CD4-positive, alpha-beta T cell (primary cell): ENCODE data around the gene DDX1. TPM values are rescaled to one million over a fixed set of nuclear protein-coding genes. Genes with fewer than 3 reads are reported as not detected.

Experiments used
- ATAC-seq: fragments of 200-7000 bp; cut with Tn5 transposase; one replicate; pipeline ENCODE4 v1.10.0; 2022; ENCODE audit warnings: mild to moderate bottlenecking; ENCODE audit not compliant: poor library complexity
- CTCF ChIA-PET: fragments of 350-600 bp; sonication (Branson Sonifier 250); formaldehyde crosslinking; loops from one replicate; lab custom pipeline; 2021; ENCODE audit warnings: antibody characterized with exemption, inconsistent platforms; lab: Charles Lee
- POLR2A ChIA-PET: fragments of 350-600 bp; sonication (Branson Sonifier 250); formaldehyde crosslinking; loops from one replicate; lab custom pipeline; 2021; ENCODE audit warnings: antibody characterized with exemption, inconsistent platforms; lab: Charles Lee
- DNase-seq, 14 experiments: peaks; one replicate each; pipeline ENCODE4 v3.0.0-alpha.2; 2013 to 2020; ENCODE audit warnings: mixed read lengths in 2 of 14
- H3K27ac ChIP-seq, 2 donors: one replicate each; pipeline versions ENCODE4 v1.5.1 to v1.7.0; 2013; ENCODE audit warnings: low read length in 2 of 2, low read depth in 1 of 2, mild to moderate bottlenecking in 1 of 2
- H3K27me3 ChIP-seq, 2 experiments: 1 replicate in 1 of 2; 2 replicates in 1 of 2; pipeline versions ENCODE4 v1.6.1 to v1.7.0; 2013; ENCODE audit warnings: low read length in 2 of 2, control low read depth in 1 of 2, mild to moderate bottlenecking in 1 of 2, moderate library complexity in 1 of 2; ENCODE audit not compliant: insufficient read depth in 2 of 2, control insufficient read depth in 1 of 2
- H3K36me3 ChIP-seq: one replicate; pipeline ENCODE4 v1.6.1; 2013; ENCODE audit warnings: low read length, control low read depth; ENCODE audit not compliant: insufficient read depth
- H3K4me1 ChIP-seq: one replicate; pipeline ENCODE4 v1.6.1; 2013; ENCODE audit warnings: low read length, control low read depth; ENCODE audit not compliant: insufficient read depth
- H3K4me3 ChIP-seq: one replicate; pipeline ENCODE4 v1.5.1; 2013; ENCODE audit warnings: mild to moderate bottlenecking, low read length, moderate library complexity
- H3K9me3 ChIP-seq, 2 experiments: 1 replicate in 1 of 2; 2 replicates in 1 of 2; pipeline versions ENCODE4 v1.6.1 to v1.7.0; 2013; ENCODE audit warnings: low read length in 2 of 2, mild to moderate bottlenecking in 2 of 2, control low read depth in 1 of 2, moderate library complexity in 1 of 2; ENCODE audit not compliant: control insufficient read depth in 1 of 2, insufficient read depth in 1 of 2
- H3K27ac Mint-ChIP-seq: one replicate; pipeline ENCODE4 v1.8.0; 2020; ENCODE audit warnings: mixed read lengths
- H3K27me3 Mint-ChIP-seq: one replicate; pipeline ENCODE4 v1.8.0; 2021; ENCODE audit warnings: mixed read lengths
- H3K36me3 Mint-ChIP-seq: one replicate; pipeline ENCODE4 v1.8.0; 2021; ENCODE audit warnings: low read depth, mixed read lengths
- H3K4me1 Mint-ChIP-seq: one replicate; pipeline ENCODE4 v1.8.0; 2021; ENCODE audit warnings: low read depth, mixed read lengths
- H3K4me3 Mint-ChIP-seq: one replicate; pipeline ENCODE4 v1.8.0; 2020; ENCODE audit warnings: mild to moderate bottlenecking, mixed read lengths
- H3K9me3 Mint-ChIP-seq: one replicate; pipeline ENCODE4 v1.8.0; 2020; ENCODE audit warnings: mixed read lengths
- CTCF ChIP-seq: fragments of 200-600 bp; IDR thresholded peaks from one replicate; pipeline ENCODE4 v1.8.0; 2022; ENCODE audit warnings: antibody characterized with exemption, mild to moderate bottlenecking
- intact Hi-C, 2 experiments: fragments of 100-400 bp; cut with DNase I in 1 of 2; cut with micrococcal nuclease in 1 of 2; formaldehyde crosslinking; loops; one replicate each; pipeline versions ENCODE4 v1.15.1 to v1.9.0; 2023 to 2025; cut with DNase I, micrococcal nuclease
- total RNA-seq, 174 experiments: library from RNA in 2 of 174; stranded (reverse) in 2 of 174; gene quantifications; one replicate each; pipeline ENCODE4 v1.2.3 and lab custom pipeline; 2021 to 2026

The DDX1 gene
- total RNA-seq, 2 experiments from 2014 or later: 48.8 to 50.1 TPM

- Histone ChIP-seq H3K9me3 (no peaks in the 10 kb centered on the region), H3K4me3 (no peak overlapping the region), H3K27me3 (no peaks in the 10 kb centered on the region), H3K27ac (no peak overlapping the region), H3K36me3 (peaks cover 50% of the 10 kb centered on the region), H3K4me1 (no peaks in the 10 kb centered on the region)
- peaks cover 7% of the 10 kb centered on the region for H3K4me1 Mint-ChIP-seq
- POLR2A ChIA-PET: no interaction called here
- no peak overlapping the region for H3K27ac Mint-ChIP-seq
- no peak for TF ChIP-seq CTCF
- intact Hi-C loops: loop anchor here in 1 of 2 experiments (5.0 to 10.0 kb wide), 2 partner anchors 310 to 647 kb away; partner anchors contain the start of gene MYCN
- no peak overlapping the region for H3K4me3 Mint-ChIP-seq
- H3K9me3 Mint-ChIP-seq: no peaks in the 10 kb centered on the region
- H3K36me3 Mint-ChIP-seq: peaks cover 73% of the 10 kb centered on the region
- ATAC-seq (no peak), DNase-seq (no peak)
- CTCF ChIA-PET: no interaction called here
- no peaks in the 10 kb centered on the region for H3K27me3 Mint-ChIP-seq
Measured at GRCh38 chr2:15634846-15635490, 43.3 kb downstream of the DDX1 start.

GRCh38 chr2:15636972-15637785 is 45.5 kb downstream of the DDX1 start:
- no peak overlapping the region for H3K27ac ChIP-seq
- H3K27ac Mint-ChIP-seq: peak overlapping the region; percentile 49
- POLR2A ChIA-PET: interaction anchor here (0.6 kb wide), 1 partner anchor 405 kb away, joined by 3 read pairs; no protein-coding TSS in a partner anchor
- H3K4me3 Mint-ChIP-seq: no peak overlapping the region
- peaks cover 0 to under 1% of the 10 kb centered on the region in 2 experiments for H3K9me3 ChIP-seq
- no peaks in the 10 kb centered on the region for H3K27me3 Mint-ChIP-seq
- DNase-seq (peak; percentile 27 to 74 (median 47)), ATAC-seq (peak; percentile 80)
- H3K4me3 ChIP-seq: no peak overlapping the region
- peaks cover 7% of the 10 kb centered on the region for H3K4me1 Mint-ChIP-seq
- peak; percentile 94 for TF ChIP-seq CTCF
- peaks cover 72% of the 10 kb centered on the region for H3K36me3 Mint-ChIP-seq
- H3K4me1 ChIP-seq: no peaks in the 10 kb centered on the region
- H3K27me3 ChIP-seq: no peaks in the 10 kb centered on the region
- H3K9me3 Mint-ChIP-seq: peaks cover 3% of the 10 kb centered on the region
- peaks cover 37% of the 10 kb centered on the region for H3K36me3 ChIP-seq
- CTCF ChIA-PET: interaction anchor here (1.0 kb wide), 1 partner anchor 1120 kb away, joined by 3 read pairs; no protein-coding TSS in a partner anchor
- intact Hi-C loops: loop anchor here (1.0 to 10.0 kb wide), 5 partner anchors 308 to 1120 kb away; partner anchors contain the start of gene MYCN (in 1 of the 2)

GRCh38 chr2:15638720-15639119 is 47.1 kb downstream of the DDX1 start:
- H3K36me3 Mint-ChIP-seq: peaks cover 59% of the 10 kb centered on the region
- intact Hi-C loops: loop anchor here in 1 of 2 experiments (5.0 to 10.0 kb wide), 2 partner anchors 306 to 644 kb away; partner anchors contain the start of gene MYCN
- H3K27me3 ChIP-seq: no peaks in the 10 kb centered on the region
- H3K4me3 Mint-ChIP-seq: no peak overlapping the region
- no peak overlapping the region for H3K27ac Mint-ChIP-seq
- peaks cover 21% of the 10 kb centered on the region for H3K36me3 ChIP-seq
- no peaks in the 10 kb centered on the region for H3K27me3 Mint-ChIP-seq
- peaks cover 3% of the 10 kb centered on the region for H3K9me3 Mint-ChIP-seq
- H3K4me1 Mint-ChIP-seq: peaks cover 7% of the 10 kb centered on the region
- no peak overlapping the region for H3K4me3 ChIP-seq
- no peaks in the 10 kb centered on the region for H3K4me1 ChIP-seq
- ChIA-PET CTCF (interaction anchor here (1.3 kb wide), 1 partner anchor 1118 kb away, joined by 5 read pairs; no protein-coding TSS in a partner anchor), POLR2A (no interaction called here)
- H3K9me3 ChIP-seq: peaks cover 0 to 3% of the 10 kb centered on the region in 2 experiments
- DNase-seq (no peak), ATAC-seq (no peak)
- no peak for TF ChIP-seq CTCF
- no peak overlapping the region for H3K27ac ChIP-seq
